DMS153 (cell line): ENCODE results near the gene COL4A2.
"Not testable (repeated sequence)": the region's sequence is repeated elsewhere in the genome, so short reads cannot be mapped to it uniquely, and the experiment has no call there.

Experiments used
- DNase-seq: peaks from one replicate; lab custom pipeline; 2025; lab: John Stamatoyannopoulos, UW

COL4A2 gene

GRCh38 chr13:110307767-110308655 is 927 bp downstream of the COL4A2 start:
- DNase-seq, result no peak

GRCh38 chr13:110308656-110309359 is 1.7 kb downstream of the COL4A2 start:
- DNase-seq, result no peak

GRCh38 chr13:110309661-110310524 is 2.8 kb downstream of the COL4A2 start:
- DNase-seq, result no peak

- no peak for DNase-seq
Observed at GRCh38 chr13:110310541-110311442, 3.7 kb downstream of the COL4A2 start.

GRCh38 chr13:110311443-110312338 is 4.6 kb downstream of the COL4A2 start:
- no peak for DNase-seq

GRCh38 chr13:110312339-110313031 is 5.4 kb downstream of the COL4A2 start:
- no peak for DNase-seq

- DNase-seq, result not testable (repeated sequence)
Observed at GRCh38 chr13:110313261-110313660, 6.2 kb downstream of the COL4A2 start.

- not testable (repeated sequence) for DNase-seq
Observed at GRCh38 chr13:110313733-110314132, 6.6 kb downstream of the COL4A2 start.

GRCh38 chr13:110314516-110315245 is 7.6 kb downstream of the COL4A2 start:
- no peak for DNase-seq

GRCh38 chr13:110316196-110316595 is 9.1 kb downstream of the COL4A2 start:
- no peak for DNase-seq

GRCh38 chr13:110317093-110317492 is 10.0 kb downstream of the COL4A2 start:
- DNase-seq, result no peak

GRCh38 chr13:110317496-110318195 is 10.6 kb downstream of the COL4A2 start:
- no peak for DNase-seq

GRCh38 chr13:110318920-110319319 is 11.8 kb downstream of the COL4A2 start:
- DNase-seq, result no peak

GRCh38 chr13:110319397-110319773 is 12.3 kb downstream of the COL4A2 start:
- no peak for DNase-seq

GRCh38 chr13:110319774-110320509 is 12.9 kb downstream of the COL4A2 start:
- DNase-seq, result no peak

- DNase-seq, result no peak
Observed at GRCh38 chr13:110320645-110321044, 13.6 kb downstream of the COL4A2 start.

- not testable (repeated sequence) for DNase-seq
Observed at GRCh38 chr13:110321573-110321972, 14.5 kb downstream of the COL4A2 start.
